SK-N-SH (cell line): ENCODE measurements around the gene BAG1. TPM values are rescaled to one million over a fixed set of nuclear protein-coding genes. Genes with fewer than 3 reads are reported as not detected.

Source experiments
- CTCF ChIA-PET: fragments of 300-600, 350-600 bp; formaldehyde crosslinking; extraction: SDS; loops from one replicate; lab custom pipeline; 2021; lab: Yijun Ruan, JAX
- POLR2A ChIA-PET: fragments of 350-600 bp; sonication (Branson Sonifier 250); formaldehyde crosslinking; extraction: SDS; loops from one replicate; lab custom pipeline; 2020; ENCODE audit warnings: antibody characterized with exemption, inconsistent platforms; lab: Yijun Ruan, JAX
- DNase-seq: peaks from one replicate; pipeline ENCODE4 v3.0.0; 2012
- H2AFZ ChIP-seq: fragments of 200-600 bp; sonication (generic); 2 replicates; pipeline ENCODE4 v1.8.1; 2016; ENCODE audit warnings: antibody characterized with exemption, mild to moderate bottlenecking, low read depth
- H3F3A ChIP-seq: fragments of 200-600 bp; sonication (generic); replicated peaks from 2 replicates; pipeline ENCODE3; 2016; ENCODE audit warnings: antibody characterized with exemption, mild to moderate bottlenecking; ENCODE audit not compliant: insufficient read depth
- H3K27ac ChIP-seq, 2 experiments: fragments of 200-500 bp in 1 of 2; fragments of 200-600 bp in 1 of 2; sonication (Bioruptor generic) in 1 of 2; sonication (generic), shearing (Covaris generic) in 1 of 2; 2 replicates each; pipeline versions ENCODE4 v1.5.1 to v1.6.1; 2014 to 2016; ENCODE audit warnings: low read depth in 2 of 2, inconsistent platforms in 1 of 2, low read length in 1 of 2, mild to moderate bottlenecking in 1 of 2, mixed read lengths in 1 of 2
- H3K27me3 ChIP-seq: fragments of 200-600 bp; sonication (generic), shearing (Covaris generic); 2 replicates; pipeline ENCODE4 v1.6.1; 2016; ENCODE audit warnings: mixed run types; ENCODE audit not compliant: insufficient read depth
- H3K36me3 ChIP-seq, 2 experiments: fragments of 200-500 bp in 1 of 2; fragments of 200-600 bp in 1 of 2; sonication (Bioruptor generic) in 1 of 2; sonication (generic) in 1 of 2; replicated peaks in 1 of 2; 2 replicates each; pipeline versions ENCODE3 to v1.5.1; 2014 to 2016; ENCODE audit warnings: low read length in 1 of 2, mild to moderate bottlenecking in 1 of 2; ENCODE audit not compliant: insufficient read depth in 2 of 2, control insufficient read depth in 1 of 2
- H3K4me1 ChIP-seq, 2 experiments: fragments of 200-500 bp in 1 of 2; fragments of 200-600 bp in 1 of 2; sonication (Bioruptor generic) in 1 of 2; sonication (generic), shearing (Covaris generic) in 1 of 2; 2 replicates each; pipeline versions ENCODE4 v1.5.1 to v1.6.1; 2014 to 2016; ENCODE audit warnings: low read depth in 1 of 2, low read length in 1 of 2, mixed run types in 1 of 2; ENCODE audit not compliant: insufficient read depth in 2 of 2, control insufficient read depth in 1 of 2
- H3K4me2 ChIP-seq: fragments of 200-600 bp; sonication (generic), shearing (Covaris generic); 2 replicates; pipeline ENCODE4 v1.6.1; 2017; ENCODE audit warnings: mixed run types
- H3K4me3 ChIP-seq, 2 experiments: fragments of 200-500 bp in 1 of 2; fragments of 200-600 bp in 1 of 2; sonication (Bioruptor generic) in 1 of 2; sonication (generic), shearing (Covaris generic) in 1 of 2; 2 replicates each; pipeline versions ENCODE4 v1.5.1 to v1.8.1; 2014 to 2016; ENCODE audit warnings: low read depth in 2 of 2, inconsistent platforms in 1 of 2, low read length in 1 of 2, mild to moderate bottlenecking in 1 of 2, mixed read lengths in 1 of 2, moderate library complexity in 1 of 2
- H3K79me2 ChIP-seq: fragments of 200-600 bp; sonication (generic); 2 replicates; pipeline ENCODE4 v1.8.1; 2017; ENCODE audit warnings: mild to moderate bottlenecking; ENCODE audit not compliant: insufficient read depth
- H3K9ac ChIP-seq: fragments of 200-600 bp; sonication (generic); 2 replicates; pipeline ENCODE4 v1.6.1; 2017; ENCODE audit warnings: mixed run types
- H3K9me2 ChIP-seq: fragments of 200-600 bp; sonication (generic); 2 replicates; pipeline ENCODE4 v1.6.1; 2017; ENCODE audit warnings: mixed run types
- H3K9me3 ChIP-seq: fragments of 200-600 bp; sonication (generic); 2 replicates; pipeline ENCODE4 v1.6.1; 2017; ENCODE audit warnings: mixed run types, mild to moderate bottlenecking, moderate library complexity
- H4K20me1 ChIP-seq: fragments of 200-600 bp; sonication (generic); 2 replicates; pipeline ENCODE4 v1.6.1; 2017; ENCODE audit warnings: mild to moderate bottlenecking, mixed run types; ENCODE audit not compliant: insufficient read depth
- CHD2 ChIP-seq: fragments of 150-350 bp; IDR thresholded peaks from 2 replicates; pipeline ENCODE4 v1.6.1; 2018; ENCODE audit warnings: low read length; ENCODE audit not compliant: partially characterized antibody
- CTCF ChIP-seq: fragments of 200-600 bp; sonication (generic); IDR thresholded peaks from 2 replicates; pipeline ENCODE4 v1.6.1; 2017; ENCODE audit warnings: antibody characterized with exemption, mild to moderate bottlenecking, moderate library complexity
- FOSL2 ChIP-seq: IDR thresholded peaks from 2 replicates; pipeline ENCODE4 v1.4.0; 2012; ENCODE audit warnings: low read depth, mild to moderate bottlenecking, moderate library complexity, borderline replicate concordance
- IRF3 ChIP-seq: fragments of 150-350 bp; IDR thresholded peaks from 2 replicates; pipeline ENCODE4 v1.6.1; 2016; ENCODE audit warnings: mild to moderate bottlenecking, low read depth, low read length
- NFIC ChIP-seq: IDR thresholded peaks from 2 replicates; pipeline ENCODE4 v1.4.0; 2012; ENCODE audit warnings: borderline replicate concordance
- RCOR1 ChIP-seq: fragments of 150-350 bp; IDR thresholded peaks from 2 replicates; pipeline ENCODE4 v1.6.1; 2017; ENCODE audit warnings: antibody characterized with exemption, low read length
- REST ChIP-seq: IDR thresholded peaks from 2 replicates; pipeline ENCODE4 v1.6.1; 2012; ENCODE audit warnings: mild to moderate bottlenecking, low read depth, low read length, moderate library complexity
- RFX5 ChIP-seq: IDR thresholded peaks from 2 replicates; pipeline ENCODE4 v1.6.1; 2012; ENCODE audit warnings: mild to moderate bottlenecking, improper control_type of control experiment, low read length
- SIN3A ChIP-seq: IDR thresholded peaks from 2 replicates; pipeline ENCODE4 v1.6.1; 2012; ENCODE audit warnings: low read depth, mild to moderate bottlenecking, low read length, moderate library complexity, borderline replicate concordance
- USF1 ChIP-seq: IDR thresholded peaks from 2 replicates; pipeline ENCODE4 v1.4.0; 2012; ENCODE audit warnings: low read depth, borderline replicate concordance
- USF2 ChIP-seq: fragments of 150-350 bp; IDR thresholded peaks from 2 replicates; pipeline ENCODE4 v1.6.1; 2017; ENCODE audit warnings: antibody characterized with exemption, low read length, low read depth, borderline replicate concordance
- WGBS: methylation state at CpG from one replicate; pipeline ENCODE4 v1.1.6; 2017; ENCODE audit warnings: low lambda C conversion rate; 5-methylcytosine and 5-hydroxymethylcytosine counted together
- polyA plus RNA-seq, 3 experiments: library from polyadenylated mRNA; depleted of rRNA; stranded (reverse); fragments of >200 nt; gene quantifications; 2 replicates each; pipeline ENCODE4 v1.2.3, GENCODE V29; 2012

The BAG1 gene
- polyA plus RNA-seq, 1 of the 3 experiments (the other 2 are of a cell fraction): 49.9 TPM

GRCh38 chr9:33241298-33241697, 23.2 kb downstream of the BAG1 start:
- POLR2A ChIA-PET: no interaction called here
- 93% methylated on average over 5 of the region's 5 CpGs for WGBS
- CTCF ChIA-PET: interaction anchor here (0.9 to 7.6 kb wide), 6 partner anchors 7 to 192 kb away, joined by 3 to 41 read pairs (median 5); partner anchors contain the start of genes BAG1 and CHMP5

GRCh38 chr9:33239921-33240320, 24.6 kb downstream of the BAG1 start, which contains the start of gene SPINK4:
SPINK4 (plus strand) TSS chr9:33240167; CDS start chr9:33240209, 42 bp downstream.
- no peak within 1 kb of the TSS for H3K4me3 ChIP-seq
- POLR2A ChIA-PET: interaction anchor here (0.6 to 1.4 kb wide), 4 partner anchors 19 to 215 kb away, joined by 3 to 4 read pairs (median 3); partner anchors contain the start of genes BAG1, CHMP5, DNAJA1 and SMU1
- WGBS: 41% methylated on average over 7 of the region's 7 CpGs
- no peaks in the 10 kb centered on the region for H3K27me3 ChIP-seq
- H3K36me3 ChIP-seq: no peaks in the 10 kb centered on the region
- H3F3A ChIP-seq: no peaks in the 10 kb centered on the region
- CTCF ChIA-PET: interaction anchor here (0.7 to 7.6 kb wide), 7 partner anchors 9 to 164 kb away, joined by 3 to 41 read pairs (median 5); partner anchors contain the start of genes BAG1, CHMP5 and SMU1
- peak within 1 kb of the TSS; percentile 59; the same call in 1 of the 2 replicates for H2AFZ ChIP-seq
- H4K20me1 ChIP-seq: no peaks in the 10 kb centered on the region
- peaks cover 0 to 14% of the 10 kb centered on the region in 2 experiments; a peak in 1 of 4 replicates for H3K4me1 ChIP-seq
- no peak within 1 kb of the TSS for H3K4me2 ChIP-seq
- H3K9me3 ChIP-seq: no peaks in the 10 kb centered on the region
- no peaks in the 10 kb centered on the region for H3K79me2 ChIP-seq
- no peaks in the 10 kb centered on the region for H3K9me2 ChIP-seq
- no peak within 1 kb of the TSS; the same call in 1 of the 2 replicates for H3K9ac ChIP-seq
- DNase-seq: peak; percentile 78
- peak within 1 kb of the TSS in 1 of 2 experiments; percentile 51; a peak in 2 of 4 replicates for H3K27ac ChIP-seq
- no peak for TF ChIP-seq SIN3A
- peak; percentile 41 for TF ChIP-seq NFIC
- no peak for TF ChIP-seq USF1
- no peak for TF ChIP-seq CTCF
- no peak for TF ChIP-seq FOSL2
- TF ChIP-seq USF2: no peak
- TF ChIP-seq CHD2: peak; percentile 80
- no peak for TF ChIP-seq RFX5

More at GRCh38 chr9:33241298-33241697, 23.2 kb downstream of the BAG1 start:
- H2AFZ ChIP-seq: no peak overlapping the region
- H4K20me1 ChIP-seq: no peaks in the 10 kb centered on the region
- H3K27me3 ChIP-seq: no peaks in the 10 kb centered on the region
- H3K4me3 ChIP-seq: no peak overlapping the region
- no peak for DNase-seq
- no peak overlapping the region for H3K4me2 ChIP-seq
- no peaks in the 10 kb centered on the region for H3K36me3 ChIP-seq
- H3K79me2 ChIP-seq: no peaks in the 10 kb centered on the region
- H3K27ac ChIP-seq: no peak overlapping the region
- no peak for TF ChIP-seq RCOR1
- TF ChIP-seq NFIC: no peak
- no peak for TF ChIP-seq REST
- no peak for TF ChIP-seq IRF3
- TF ChIP-seq, all 33 proteins: peak for 0
- Histone ChIP-seq H3K4me1 (peaks cover 0 to 14% of the 10 kb centered on the region in 2 experiments; a peak in 1 of 4 replicates), H3K9me3 (no peaks in the 10 kb centered on the region), H3F3A (no peaks in the 10 kb centered on the region), H3K9ac (no peak overlapping the region), H3K9me2 (no peaks in the 10 kb centered on the region)
